Left ventricle myocardium superior (tissue), 1 donor: ENCODE data around the gene RNASE9. TPM values are rescaled to one million over a fixed set of nuclear protein-coding genes. Genes with fewer than 3 reads are reported as not detected.
"Not testable (repeated sequence)": the region's sequence is repeated elsewhere in the genome, so short reads cannot be mapped to it uniquely, and the experiment has no call there.

Experiments
- ATAC-seq: fragments of 200-7000 bp; cut with Tn5 transposase; one replicate; pipeline ENCODE4 v1.9.1; 2020; ENCODE audit warnings: mild to moderate bottlenecking, moderate library complexity
- DNase-seq: peaks from one replicate; pipeline ENCODE4 v3.0.0-alpha.2; 2020
- intact Hi-C: fragments of 100-400 bp; cut with micrococcal nuclease; formaldehyde crosslinking; loops from one replicate; pipeline ENCODE4 v1.11.0; 2022
- long read RNA-seq: library from polyadenylated mRNA; unstranded; transcript quantifications from one replicate; pipeline ENCODE4 v2.0.0, GENCODE V29; 2021
- total RNA-seq: library from RNA; stranded (reverse); fragmentation: NEBNext Ultra II Directional; extraction: Animal tissue kit (Norgen Biotek cat#: 25700); gene quantifications from one replicate; pipeline ENCODE4 v1.2.1, GENCODE V29; 2021
- donor health status: DM: no; HTN: yes; CAD: no; lungs with severe emphysema.

The RNASE9 gene
- not detected for total RNA-seq
- long read RNA-seq: 0 reads

DNA sequence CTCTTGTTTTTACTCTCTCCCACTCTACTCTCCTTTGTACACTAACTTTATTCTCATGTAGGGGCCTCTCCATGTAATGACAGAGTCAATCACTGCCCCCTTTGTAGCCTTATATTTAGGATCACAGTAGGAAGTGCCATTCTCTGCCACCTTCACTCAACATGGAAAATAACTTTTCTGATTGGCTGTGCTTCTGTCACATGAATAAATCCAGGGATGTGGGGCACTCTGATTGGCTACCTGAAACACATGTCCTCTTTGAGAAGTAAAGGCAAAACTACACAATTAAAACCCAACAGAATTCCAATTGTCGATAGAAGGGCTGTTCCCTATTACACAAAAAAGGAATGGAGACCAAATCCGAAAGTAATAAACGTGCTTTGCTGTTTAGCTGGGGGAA, at the start of gene RNASE9:
Gene RNASE9, minus strand, starts transcription at position 87 of the 400 bp plus-strand sequence.
- intact Hi-C loops: no loop called here
- DNase-seq: no peak
- no peak for ATAC-seq

DNA sequence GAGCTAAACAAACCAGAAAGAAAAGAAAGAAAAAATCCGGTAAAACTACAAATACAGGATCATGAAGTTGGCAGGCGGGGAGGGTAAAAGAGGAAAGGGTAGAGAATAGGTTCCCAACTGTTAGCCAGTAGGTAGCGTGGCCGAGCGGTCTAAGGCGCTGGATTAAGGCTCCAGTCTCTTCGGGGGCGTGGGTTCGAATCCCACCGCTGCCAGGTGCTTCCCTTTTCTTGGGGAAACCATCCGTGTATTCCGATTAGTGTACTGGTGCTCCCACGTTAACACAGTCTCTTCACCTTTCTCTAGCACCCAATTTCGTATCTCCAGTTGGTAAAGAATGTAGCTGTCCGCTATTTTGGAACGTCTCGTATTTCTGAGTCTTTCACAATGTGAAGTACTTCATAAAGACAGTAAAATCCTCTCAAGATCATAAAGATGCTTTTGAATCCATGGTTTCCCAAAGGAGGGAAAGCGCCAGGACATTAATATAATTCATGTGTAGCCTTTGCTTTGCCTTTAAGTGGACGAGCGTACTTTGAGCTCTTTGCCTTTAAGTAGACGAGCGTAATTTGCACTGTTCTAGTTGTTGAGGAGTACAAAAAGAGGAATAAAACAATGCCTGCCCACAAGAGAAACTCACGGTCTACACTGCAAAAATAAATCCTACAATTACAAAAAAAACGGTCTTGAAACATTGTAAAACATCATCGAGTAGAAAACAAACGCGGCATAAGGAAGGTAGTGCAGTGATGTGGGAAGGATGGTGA, 49.3 kb upstream of the RNASE9 start:
- intact Hi-C loops: loop anchor here (5.0 kb wide), 1 partner anchor 72 kb away; the partner anchor contains the start of gene RNASE4
- peak; percentile 86 for DNase-seq
- ATAC-seq: peak; percentile 74

DNA sequence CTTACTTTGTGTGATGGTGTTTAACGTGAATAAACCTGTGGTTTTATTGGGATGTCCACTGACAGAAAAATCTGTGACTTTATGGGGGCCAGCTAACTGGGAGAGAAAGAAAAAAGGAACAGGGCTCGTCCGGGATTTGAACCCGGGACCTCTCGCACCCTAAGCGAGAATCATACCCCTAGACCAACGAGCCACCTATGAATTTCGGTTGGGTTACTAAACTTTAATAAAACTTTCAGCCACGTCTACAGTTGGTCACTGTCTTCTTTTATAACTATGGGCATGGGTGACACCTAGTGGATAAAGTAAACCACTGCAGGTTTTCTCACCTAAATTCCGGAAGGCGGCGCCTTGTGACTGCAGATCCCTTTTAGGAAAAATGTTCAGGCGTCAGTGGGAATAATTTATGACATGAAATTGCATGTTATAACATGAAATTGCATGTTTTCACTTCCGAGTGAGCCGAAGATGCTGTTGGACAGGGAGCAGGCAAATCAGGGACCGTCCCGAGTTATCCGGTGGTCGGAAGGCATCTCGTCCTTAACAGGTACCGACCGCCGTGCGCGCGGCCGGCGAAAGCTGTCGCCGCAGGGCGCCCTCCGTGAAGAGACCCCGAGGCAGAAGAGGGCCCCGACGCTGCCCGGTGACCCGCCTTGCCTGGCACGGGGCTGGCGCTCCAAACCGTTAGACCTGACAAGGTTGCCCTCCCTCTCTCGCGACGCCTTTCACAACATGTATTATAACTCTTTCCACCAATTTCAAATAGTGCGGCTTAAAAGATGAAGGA, 48.6 kb upstream of the RNASE9 start:
- peak; percentile 59 for DNase-seq
- intact Hi-C loops: loop anchor here (2.0 to 10.0 kb wide), 3 partner anchors 73 to 283 kb away; partner anchors contain the start of genes RNASE4 and TEP1

DNA sequence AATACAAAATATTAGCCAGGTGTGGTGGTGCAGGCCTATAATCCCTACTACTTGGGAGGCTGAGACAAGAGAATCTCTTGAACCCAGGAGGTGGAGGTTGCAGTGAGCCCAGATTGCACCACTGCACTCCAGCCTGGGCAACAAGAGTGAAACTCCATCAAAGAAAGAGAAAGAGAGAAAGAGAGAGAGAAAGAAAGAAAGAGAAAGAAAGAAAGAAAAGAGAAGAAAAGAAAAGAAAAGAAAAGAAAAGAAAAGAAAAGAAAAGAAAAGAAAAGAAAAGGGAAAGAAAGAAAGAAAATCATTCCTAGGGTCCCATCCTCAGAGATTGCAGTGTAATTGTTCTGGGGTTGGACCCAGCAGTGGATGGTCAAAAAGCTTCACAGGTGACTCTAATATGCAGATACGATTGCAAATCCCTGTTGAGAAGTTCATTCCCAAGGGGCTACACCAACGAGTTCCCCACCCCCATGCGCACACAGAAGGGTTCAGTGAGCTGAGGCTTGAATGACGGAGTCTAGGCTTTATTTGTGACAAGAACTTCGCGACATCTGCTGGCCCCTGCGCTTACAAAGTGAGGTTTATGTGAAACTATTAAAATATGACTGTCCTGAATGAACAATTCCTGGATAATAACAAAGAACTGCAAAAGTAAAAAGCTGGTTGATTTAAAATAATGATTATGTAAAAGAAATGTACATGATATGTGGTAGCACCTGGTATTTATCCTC, 47.7 kb upstream of the RNASE9 start:
- DNase-seq: no peak
- intact Hi-C loops: loop anchor here (2.0 to 10.0 kb wide), 2 partner anchors 194 to 282 kb away; partner anchors contain the start of gene TEP1
- ATAC-seq: no peak

More for the DNA sequence above, 48.6 kb upstream of the RNASE9 start:
- peak; percentile 65 for ATAC-seq

DNA sequence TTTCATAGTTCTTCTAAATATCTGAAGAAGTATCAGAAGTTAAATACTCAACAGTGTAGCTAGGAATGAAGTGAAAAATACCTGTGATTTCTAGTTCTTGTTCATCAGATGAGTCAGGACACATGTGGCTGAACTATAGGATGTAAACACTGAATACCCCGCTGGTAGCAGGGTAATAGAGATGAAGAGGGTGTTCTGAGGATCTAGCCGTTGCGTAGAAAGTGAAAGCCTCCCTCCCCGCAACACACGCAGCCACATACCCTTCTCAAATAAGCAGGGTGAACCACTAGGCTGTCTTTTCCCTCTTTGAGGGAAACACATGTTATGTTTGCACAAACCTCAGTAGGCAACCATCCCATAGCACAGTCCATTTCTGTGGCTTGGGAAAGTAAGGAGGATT, 46.8 kb upstream of the RNASE9 start:
- ATAC-seq: no peak
- intact Hi-C loops: loop anchor here (2.0 to 10.0 kb wide), 2 partner anchors 193 to 281 kb away; partner anchors contain the start of gene TEP1
- DNase-seq: no peak

DNA sequence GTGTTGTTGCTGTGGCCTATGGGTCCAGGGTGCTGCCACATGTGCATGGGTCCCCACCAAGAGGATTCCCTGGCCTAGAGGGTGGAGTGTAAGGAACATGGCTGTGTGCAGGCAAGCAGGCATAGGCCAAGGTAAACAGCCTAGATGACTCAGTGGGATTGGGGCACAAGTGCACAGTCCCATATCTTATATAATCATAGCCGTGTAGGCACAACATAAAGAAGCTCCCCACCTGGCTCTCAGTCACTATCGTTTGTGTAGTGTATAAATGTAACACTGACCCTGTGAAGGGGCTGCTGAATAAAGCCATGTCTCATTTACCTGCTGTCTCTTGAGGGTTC, 46.0 kb upstream of the RNASE9 start:
- ATAC-seq: no peak
- intact Hi-C loops: loop anchor here (10.0 kb wide), 1 partner anchor 192 kb away; the partner anchor contains the start of gene TEP1

DNA sequence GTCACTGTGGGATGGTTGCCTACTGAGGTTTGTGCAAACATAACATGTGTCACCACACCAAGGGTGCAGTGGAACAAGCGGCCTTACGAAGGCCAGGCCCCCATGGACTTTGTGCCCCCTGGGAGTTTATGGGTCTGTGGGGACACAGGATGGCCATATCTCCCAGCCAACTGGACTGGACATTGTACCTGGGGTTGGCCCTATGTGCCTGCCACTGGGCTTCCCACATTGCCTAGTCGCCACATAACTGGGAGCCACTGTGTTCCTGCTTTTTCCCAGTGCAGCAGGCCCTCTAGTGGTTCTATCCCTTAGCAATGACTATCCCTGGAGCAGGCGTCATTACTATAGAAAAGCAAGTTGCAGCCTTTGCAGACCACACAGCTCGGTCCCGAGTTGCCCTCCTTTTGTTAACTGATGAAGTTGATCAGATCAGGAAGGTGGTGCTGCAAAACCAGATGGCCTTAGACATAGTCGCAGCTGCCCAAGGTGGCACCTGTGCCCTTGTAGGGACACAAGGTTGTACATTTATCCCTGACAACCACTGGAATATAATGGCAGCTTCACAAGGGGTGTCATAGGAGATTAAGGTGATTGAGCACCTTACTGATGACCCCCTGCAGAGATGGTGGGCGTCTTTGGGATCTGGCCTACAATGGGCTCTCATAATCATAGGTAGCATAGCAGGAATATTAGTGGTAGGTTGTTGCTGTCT, 45.5 kb upstream of the RNASE9 start:
- intact Hi-C loops: loop anchor here (10.0 kb wide), 1 partner anchor 192 kb away; the partner anchor contains the start of gene TEP1
- ATAC-seq (no peak), DNase-seq (no peak)

More for the DNA sequence above, 46.0 kb upstream of the RNASE9 start:
- no peak for DNase-seq

DNA sequence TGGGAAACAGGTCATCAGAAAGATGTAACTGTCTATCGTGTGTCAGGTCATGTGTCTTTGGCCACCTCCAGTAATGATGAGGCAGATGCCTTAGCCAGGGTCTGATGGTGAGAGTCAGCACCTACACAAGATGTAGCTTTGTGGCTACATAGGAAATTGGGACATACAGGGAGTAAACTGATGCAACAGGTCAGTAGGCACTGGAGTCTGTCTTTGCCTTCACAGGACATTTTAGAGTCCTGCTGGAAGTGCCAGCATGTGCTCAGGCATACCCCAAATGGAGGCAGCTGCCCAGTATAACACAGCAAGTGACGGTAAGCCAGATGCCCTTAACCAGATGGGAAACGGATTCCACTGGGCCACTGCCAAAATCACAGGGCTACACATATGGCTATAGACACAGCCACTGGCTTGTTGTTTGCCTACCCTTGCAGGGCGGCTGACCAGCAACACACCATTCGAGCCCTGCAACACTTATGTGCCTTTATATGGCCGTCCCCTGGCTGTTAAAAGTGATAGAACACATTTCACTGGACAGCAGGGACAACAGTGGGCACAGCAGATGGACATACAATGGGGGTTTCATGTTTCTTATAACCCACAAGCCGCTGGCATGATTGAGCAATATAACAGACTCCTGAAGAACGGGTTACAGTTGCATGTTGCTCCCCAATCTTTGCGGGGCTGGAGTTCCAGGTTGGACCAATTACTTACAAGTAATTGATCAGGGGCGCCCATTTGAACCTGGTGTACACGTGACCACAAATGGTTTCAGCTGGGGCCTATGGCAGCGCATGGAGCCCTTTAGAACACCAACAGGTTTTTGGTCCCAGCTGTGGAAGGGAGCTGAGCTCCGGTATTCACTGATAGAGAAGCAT, 43.2 kb upstream of the RNASE9 start:
- intact Hi-C loops: loop anchor here (10.0 kb wide), 1 partner anchor 189 kb away; the partner anchor contains the start of gene TEP1

DNA sequence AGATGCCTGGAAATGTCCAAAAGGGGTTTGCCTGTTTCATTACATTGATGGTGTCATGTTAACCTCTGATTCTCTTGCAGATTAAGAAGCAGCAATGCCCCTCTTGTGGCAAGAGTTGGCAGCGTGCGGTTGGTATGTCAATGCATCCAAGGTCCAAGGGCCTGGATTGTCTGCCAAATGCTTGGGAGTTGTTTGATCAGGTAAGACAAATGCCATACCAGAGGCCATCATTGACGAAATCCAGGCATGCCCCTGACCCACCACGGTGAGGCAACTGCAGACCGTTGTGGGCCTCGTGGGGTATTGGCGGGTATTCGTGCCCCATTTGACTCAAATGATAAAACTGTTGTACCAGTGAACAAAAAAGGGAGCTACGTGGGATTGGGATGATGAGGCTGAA, 41.7 kb upstream of the RNASE9 start:
- no peak for ATAC-seq
- no peak for DNase-seq
- intact Hi-C loops: loop anchor here (10.0 kb wide), 1 partner anchor 188 kb away; the partner anchor contains the start of gene TEP1

More for the DNA sequence above, 43.2 kb upstream of the RNASE9 start:
- no peak for ATAC-seq
- no peak for DNase-seq

DNA sequence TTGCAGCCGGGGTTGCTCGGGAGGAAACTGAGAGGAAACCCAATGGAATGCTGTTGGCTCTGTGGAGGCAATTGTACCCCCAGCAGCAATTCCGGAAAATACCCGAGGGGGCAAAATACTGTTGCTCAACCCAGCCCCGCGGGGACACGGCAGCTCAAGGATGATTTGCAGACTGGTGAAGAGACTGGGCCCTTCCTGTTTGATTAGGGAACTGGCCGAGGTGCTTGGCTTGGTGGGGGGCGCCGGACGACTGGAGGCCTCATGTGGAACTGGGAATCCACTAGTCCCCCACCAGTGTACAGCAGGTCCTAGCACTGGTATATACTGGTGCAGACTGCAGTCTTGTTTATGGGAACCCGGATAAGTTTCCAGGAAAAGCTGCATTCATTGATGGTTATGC, 40.7 kb upstream of the RNASE9 start:
- no peak for DNase-seq
- ATAC-seq: no peak
- intact Hi-C loops: loop anchor here (10.0 kb wide), 1 partner anchor 187 kb away; the partner anchor contains the start of gene TEP1

DNA sequence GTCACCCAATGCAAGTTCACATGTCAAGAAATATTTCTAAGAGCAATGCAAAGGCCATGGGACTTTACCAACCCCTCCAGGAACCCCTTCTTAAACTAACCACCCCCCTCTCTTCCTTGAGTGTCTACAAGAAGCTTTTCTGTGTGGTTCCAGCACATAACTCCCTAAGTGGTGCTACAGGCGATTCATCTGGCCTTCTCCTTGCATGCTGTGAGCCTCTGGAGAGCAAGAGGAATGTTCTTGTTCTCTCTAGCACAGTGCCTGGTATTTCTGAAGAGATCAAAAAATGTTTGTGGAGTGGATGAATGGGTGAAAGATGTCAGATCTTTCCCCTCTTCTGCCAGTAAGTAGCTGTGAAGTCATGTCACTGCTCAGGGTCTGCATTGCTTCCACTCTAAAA, 36.3 kb upstream of the RNASE9 start:
- DNase-seq: no peak
- no peak for ATAC-seq
- intact Hi-C loops: no loop called here

DNA sequence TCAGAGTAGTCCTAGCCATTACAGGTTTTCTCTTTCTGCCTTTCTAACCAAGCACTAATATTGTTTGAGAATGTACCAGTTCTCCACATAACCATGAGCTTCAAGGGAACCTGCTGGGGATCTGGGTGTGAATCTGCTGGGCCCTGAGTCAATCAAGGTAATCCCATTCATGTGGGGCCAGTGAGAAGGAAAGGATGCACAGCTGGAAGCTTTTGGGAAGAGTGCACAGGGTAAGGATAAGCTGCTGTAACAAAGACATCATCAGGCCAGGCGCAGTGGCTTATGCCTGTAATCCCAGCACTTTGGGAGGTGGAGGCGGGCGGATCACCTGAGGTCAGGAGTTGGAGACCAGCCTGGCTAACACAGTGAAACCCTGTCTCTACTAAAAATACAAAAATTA, 34.9 kb upstream of the RNASE9 start:
- not testable (repeated sequence) for ATAC-seq

DNA sequence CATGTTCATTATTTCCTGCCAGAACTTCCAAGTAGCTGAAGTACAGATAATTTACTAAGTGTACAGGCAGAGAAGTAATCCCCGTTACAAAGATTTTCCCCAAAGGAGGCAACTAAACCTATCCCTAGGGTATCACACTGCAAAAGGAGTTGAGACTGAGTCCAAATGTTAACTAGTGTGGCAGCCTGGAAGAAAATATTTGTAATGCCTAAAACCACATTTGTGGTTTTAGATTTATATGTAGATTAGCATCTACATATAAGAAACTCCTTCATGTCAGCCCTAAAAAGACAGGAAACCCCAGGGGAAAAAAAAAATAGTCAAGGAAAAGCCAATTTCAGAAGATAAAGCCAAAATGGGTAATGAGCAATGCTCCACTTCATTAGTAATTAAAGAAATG, 31.7 kb upstream of the RNASE9 start:
- DNase-seq (no peak), ATAC-seq (no peak)

More for the DNA sequence above, 34.9 kb upstream of the RNASE9 start:
- intact Hi-C loops, DNase-seq: not testable (repeated sequence)

DNA sequence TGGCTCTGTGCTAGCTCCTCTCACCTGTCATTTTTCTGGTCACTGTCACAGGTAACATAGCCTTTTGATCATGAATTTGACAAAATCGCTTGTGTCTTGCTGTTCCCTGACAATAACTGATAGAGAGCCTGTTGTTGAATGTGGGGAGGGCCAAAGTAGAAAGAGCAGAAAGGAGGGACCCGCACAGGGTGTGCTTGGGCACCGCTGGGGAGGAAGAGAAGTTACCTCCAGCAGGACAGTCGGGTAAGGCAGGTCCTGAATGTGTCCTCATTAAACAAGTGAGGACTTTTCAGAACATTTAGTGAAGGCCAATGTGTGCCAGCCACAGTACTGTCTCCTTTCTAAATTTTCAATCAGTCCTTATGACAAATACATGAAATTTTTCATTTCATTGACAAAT, 30.4 kb upstream of the RNASE9 start, which contains the start of gene RNASE12:
Gene RNASE12, minus strand, starts transcription at position 142 of the 400 bp plus-strand sequence. CDS start 653 bp downstream, outside the sequence.
- intact Hi-C loops: no loop called here
- DNase-seq (no peak), ATAC-seq (no peak)

More for the DNA sequence above, 31.7 kb upstream of the RNASE9 start:
- intact Hi-C loops: no loop called here

DNA sequence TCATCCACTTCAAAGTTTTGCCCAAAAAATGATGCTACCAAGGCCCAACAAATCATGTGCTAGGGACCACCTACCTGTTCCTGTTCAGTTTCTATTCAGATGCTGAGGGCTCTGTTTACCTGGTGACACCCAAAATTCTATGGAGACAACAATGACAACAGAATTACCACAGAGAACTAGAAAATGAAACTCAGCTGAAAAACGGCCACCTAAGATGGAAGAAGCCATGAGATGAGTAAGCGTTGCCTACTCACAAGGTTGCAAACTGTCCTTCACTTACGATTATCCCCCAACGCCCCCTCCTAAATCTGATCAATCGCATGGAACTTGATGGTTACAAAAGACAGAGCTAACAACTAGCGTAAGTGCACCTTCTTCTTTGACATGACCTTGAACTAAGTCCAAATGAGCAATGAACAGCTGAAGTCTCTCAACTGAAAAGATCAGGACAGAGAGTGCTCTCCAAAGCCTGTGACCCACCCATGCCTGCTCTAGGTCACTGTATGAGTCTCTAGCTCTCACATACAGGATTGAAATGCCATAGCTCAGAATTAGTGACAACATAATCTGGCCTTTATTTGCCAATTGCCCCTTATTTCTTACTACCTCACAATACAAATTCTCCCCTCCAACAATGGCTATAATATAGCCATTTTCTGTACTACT, 26.8 kb upstream of the RNASE9 start, which contains the start of gene RNASE11:
Gene RNASE11, minus strand, starts transcription at position 513 of the 666 bp plus-strand sequence.
- intact Hi-C loops: no loop called here
- no peak for ATAC-seq

DNA sequence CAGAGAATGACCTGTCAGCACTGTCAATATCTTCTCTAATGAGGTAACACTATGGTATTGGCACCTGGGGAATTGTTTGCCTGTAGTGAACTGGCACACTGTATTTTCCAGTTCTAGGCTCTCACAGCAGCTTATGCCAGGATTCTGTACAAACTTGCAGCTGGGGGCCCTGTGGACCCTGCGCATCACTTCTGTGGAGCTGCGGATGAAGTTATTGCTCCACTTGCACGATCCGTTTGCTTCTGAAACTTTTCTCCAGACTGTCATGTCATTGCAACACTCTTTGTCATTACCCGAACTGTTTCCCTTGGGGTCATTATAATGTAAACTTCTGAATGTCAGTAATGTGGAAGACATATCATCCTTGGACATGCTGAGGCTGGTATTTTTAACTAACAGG, 23.1 kb upstream of the RNASE9 start:
- DNase-seq: no peak
- ATAC-seq: no peak
- intact Hi-C loops: no loop called here

More for the DNA sequence above, 26.8 kb upstream of the RNASE9 start, which contains the start of gene RNASE11:
- DNase-seq: no peak

DNA sequence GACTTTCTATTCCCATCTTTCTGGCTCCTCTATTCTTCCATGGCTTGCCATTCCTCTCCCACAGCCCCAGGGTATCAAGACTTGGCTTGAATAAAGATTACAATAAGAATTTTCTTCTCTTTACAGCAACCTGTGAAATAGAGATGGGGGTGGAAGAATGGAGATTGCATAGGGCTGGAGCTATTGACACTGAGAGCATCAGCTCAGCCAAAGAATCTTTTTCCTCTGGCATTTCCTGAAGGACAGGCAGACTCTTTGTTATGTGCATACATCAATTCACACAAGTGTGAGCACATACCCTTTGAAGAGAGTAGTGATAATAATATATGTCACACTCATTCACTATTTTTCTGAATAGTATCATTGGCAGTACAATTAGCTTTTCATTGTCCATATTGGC, 22.3 kb upstream of the RNASE9 start:
- ATAC-seq (no peak), DNase-seq (no peak)
- intact Hi-C loops: no loop called here
